CD4-positive, alpha-beta T cell (primary cell): ENCODE measurements around the gene ASCL3. TPM values are rescaled to one million over a fixed set of nuclear protein-coding genes. Genes with fewer than 3 reads are reported as not detected.
A peak's percentile ranks its signal among the peaks of the same experiment; 100 is the strongest.

Source experiments
- ATAC-seq: fragments of 200-7000 bp; cut with Tn5 transposase; one replicate; pipeline ENCODE4 v1.10.0; 2022; ENCODE audit warnings: mild to moderate bottlenecking; ENCODE audit not compliant: poor library complexity
- CTCF ChIA-PET: fragments of 350-600 bp; sonication (Branson Sonifier 250); formaldehyde crosslinking; loops from one replicate; lab custom pipeline; 2021; ENCODE audit warnings: antibody characterized with exemption, inconsistent platforms; lab: Charles Lee
- POLR2A ChIA-PET: fragments of 350-600 bp; sonication (Branson Sonifier 250); formaldehyde crosslinking; loops from one replicate; lab custom pipeline; 2021; ENCODE audit warnings: antibody characterized with exemption, inconsistent platforms; lab: Charles Lee
- DNase-seq, 14 experiments: peaks; one replicate each; pipeline ENCODE4 v3.0.0-alpha.2; 2013 to 2020; ENCODE audit warnings: mixed read lengths in 2 of 14
- H3K27ac ChIP-seq, 2 donors: one replicate each; pipeline versions ENCODE4 v1.5.1 to v1.7.0; 2013; ENCODE audit warnings: low read length in 2 of 2, low read depth in 1 of 2, mild to moderate bottlenecking in 1 of 2
- H3K27me3 ChIP-seq, 2 experiments: 1 replicate in 1 of 2; 2 replicates in 1 of 2; pipeline versions ENCODE4 v1.6.1 to v1.7.0; 2013; ENCODE audit warnings: low read length in 2 of 2, control low read depth in 1 of 2, mild to moderate bottlenecking in 1 of 2, moderate library complexity in 1 of 2; ENCODE audit not compliant: insufficient read depth in 2 of 2, control insufficient read depth in 1 of 2
- H3K36me3 ChIP-seq: one replicate; pipeline ENCODE4 v1.6.1; 2013; ENCODE audit warnings: low read length, control low read depth; ENCODE audit not compliant: insufficient read depth
- H3K4me1 ChIP-seq: one replicate; pipeline ENCODE4 v1.6.1; 2013; ENCODE audit warnings: low read length, control low read depth; ENCODE audit not compliant: insufficient read depth
- H3K4me3 ChIP-seq: one replicate; pipeline ENCODE4 v1.5.1; 2013; ENCODE audit warnings: mild to moderate bottlenecking, low read length, moderate library complexity
- H3K9me3 ChIP-seq, 2 experiments: 1 replicate in 1 of 2; 2 replicates in 1 of 2; pipeline versions ENCODE4 v1.6.1 to v1.7.0; 2013; ENCODE audit warnings: low read length in 2 of 2, mild to moderate bottlenecking in 2 of 2, control low read depth in 1 of 2, moderate library complexity in 1 of 2; ENCODE audit not compliant: control insufficient read depth in 1 of 2, insufficient read depth in 1 of 2
- H3K27ac Mint-ChIP-seq: one replicate; pipeline ENCODE4 v1.8.0; 2020; ENCODE audit warnings: mixed read lengths
- H3K27me3 Mint-ChIP-seq: one replicate; pipeline ENCODE4 v1.8.0; 2021; ENCODE audit warnings: mixed read lengths
- H3K36me3 Mint-ChIP-seq: one replicate; pipeline ENCODE4 v1.8.0; 2021; ENCODE audit warnings: low read depth, mixed read lengths
- H3K4me1 Mint-ChIP-seq: one replicate; pipeline ENCODE4 v1.8.0; 2021; ENCODE audit warnings: low read depth, mixed read lengths
- H3K4me3 Mint-ChIP-seq: one replicate; pipeline ENCODE4 v1.8.0; 2020; ENCODE audit warnings: mild to moderate bottlenecking, mixed read lengths
- H3K9me3 Mint-ChIP-seq: one replicate; pipeline ENCODE4 v1.8.0; 2020; ENCODE audit warnings: mixed read lengths
- intact Hi-C, 2 experiments: fragments of 100-400 bp; cut with DNase I in 1 of 2; cut with micrococcal nuclease in 1 of 2; formaldehyde crosslinking; loops; one replicate each; pipeline versions ENCODE4 v1.15.1 to v1.9.0; 2023 to 2025; cut with DNase I, micrococcal nuclease
- total RNA-seq, 174 experiments: library from RNA in 2 of 174; stranded (reverse) in 2 of 174; gene quantifications; one replicate each; pipeline ENCODE4 v1.2.3 and lab custom pipeline; 2021 to 2026
- TF ChIP-seq, protein P1 (sequence below): fragments of 200-600 bp; IDR thresholded peaks from one replicate; pipeline ENCODE4 v1.8.0; 2022; ENCODE audit warnings: antibody characterized with exemption, mild to moderate bottlenecking

Gene ASCL3
- total RNA-seq, 2 experiments from 2014 or later, result not detected

DNA sequence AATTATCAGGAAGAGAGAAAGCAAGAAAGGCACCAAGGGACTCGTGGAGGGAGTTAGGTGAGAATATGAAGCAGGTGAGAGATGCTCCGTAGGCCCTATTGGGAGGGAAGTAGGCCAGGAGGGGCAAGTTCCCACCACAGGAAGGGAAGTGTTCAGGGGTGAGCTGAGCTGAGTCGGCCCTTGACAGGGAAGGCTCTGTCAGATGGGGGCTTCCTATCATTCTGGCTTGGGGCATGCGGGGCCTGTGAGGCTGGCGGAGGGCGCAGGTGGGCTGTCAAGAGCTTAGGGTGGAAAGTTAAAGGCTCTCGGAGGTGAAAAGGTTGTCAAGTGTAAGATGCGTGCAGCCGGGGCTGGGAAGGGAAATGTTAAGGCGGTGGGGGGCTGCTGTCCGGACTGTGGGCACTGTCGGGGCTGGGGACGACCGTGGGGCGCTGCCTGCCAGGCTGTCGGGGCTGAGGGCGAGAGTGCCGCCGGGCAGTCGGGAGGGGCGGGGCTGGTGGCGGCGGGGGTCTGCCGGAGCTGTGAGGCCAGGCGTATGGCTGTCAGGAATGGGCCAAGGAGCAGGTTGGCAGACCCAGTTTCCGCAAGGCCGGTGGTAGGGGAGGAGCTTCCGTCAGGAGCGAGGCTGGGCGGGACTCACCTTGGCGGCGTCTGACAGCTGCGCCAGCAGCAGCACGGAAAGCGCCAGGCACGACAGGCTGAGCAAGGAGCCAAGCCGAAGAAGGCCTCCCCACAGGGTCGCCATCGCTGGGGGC, 20.9 kb upstream of the ASCL3 start:
- no peaks in the 10 kb centered on the region for H3K9me3 Mint-ChIP-seq
- TF ChIP-seq, protein P1, sequence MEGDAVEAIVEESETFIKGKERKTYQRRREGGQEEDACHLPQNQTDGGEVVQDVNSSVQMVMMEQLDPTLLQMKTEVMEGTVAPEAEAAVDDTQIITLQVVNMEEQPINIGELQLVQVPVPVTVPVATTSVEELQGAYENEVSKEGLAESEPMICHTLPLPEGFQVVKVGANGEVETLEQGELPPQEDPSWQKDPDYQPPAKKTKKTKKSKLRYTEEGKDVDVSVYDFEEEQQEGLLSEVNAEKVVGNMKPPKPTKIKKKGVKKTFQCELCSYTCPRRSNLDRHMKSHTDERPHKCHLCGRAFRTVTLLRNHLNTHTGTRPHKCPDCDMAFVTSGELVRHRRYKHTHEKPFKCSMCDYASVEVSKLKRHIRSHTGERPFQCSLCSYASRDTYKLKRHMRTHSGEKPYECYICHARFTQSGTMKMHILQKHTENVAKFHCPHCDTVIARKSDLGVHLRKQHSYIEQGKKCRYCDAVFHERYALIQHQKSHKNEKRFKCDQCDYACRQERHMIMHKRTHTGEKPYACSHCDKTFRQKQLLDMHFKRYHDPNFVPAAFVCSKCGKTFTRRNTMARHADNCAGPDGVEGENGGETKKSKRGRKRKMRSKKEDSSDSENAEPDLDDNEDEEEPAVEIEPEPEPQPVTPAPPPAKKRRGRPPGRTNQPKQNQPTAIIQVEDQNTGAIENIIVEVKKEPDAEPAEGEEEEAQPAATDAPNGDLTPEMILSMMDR, result no peak
- peak; percentile 83 for ATAC-seq
- peak; percentile 62 to 88 (median 72) for DNase-seq
- CTCF ChIA-PET, result interaction anchor here (0.6 to 1.3 kb wide), 3 partner anchors 49 to 281 kb away, joined by 3 read pairs; partner anchors contain the start of gene RPL27A
- no peaks in the 10 kb centered on the region for H3K27me3 ChIP-seq
- peaks cover 28% of the 10 kb centered on the region for H3K4me1 ChIP-seq
- peak overlapping the region; percentile 97 for H3K4me3 Mint-ChIP-seq
- intact Hi-C loops, result loop anchor here in 1 of 2 experiments (2.0 to 10.0 kb wide), 6 partner anchors 53 to 1341 kb away; partner anchors contain the start of genes ADM, AKIP1, RPL27A and TRIM66
- H3K27ac Mint-ChIP-seq, result peak overlapping the region; percentile 97
- peak overlapping the region; percentile 98 for H3K4me3 ChIP-seq
- peaks cover 27% of the 10 kb centered on the region for H3K36me3 Mint-ChIP-seq
- POLR2A ChIA-PET, result interaction anchor here (0.7 to 2.6 kb wide), 18 partner anchors 9 to 1894 kb away, joined by 3 to 18 read pairs (median 5); partner anchors contain the start of genes AKIP1, ASCL3, NRIP3 and RPL27A
- H3K36me3 ChIP-seq, result peaks cover 12% of the 10 kb centered on the region
- H3K27me3 Mint-ChIP-seq, result no peaks in the 10 kb centered on the region
- H3K4me1 Mint-ChIP-seq, result peaks cover 38% of the 10 kb centered on the region
- H3K27ac ChIP-seq, result peak overlapping the region; percentile 91 to 96
- no peaks in the 10 kb centered on the region for H3K9me3 ChIP-seq

DNA sequence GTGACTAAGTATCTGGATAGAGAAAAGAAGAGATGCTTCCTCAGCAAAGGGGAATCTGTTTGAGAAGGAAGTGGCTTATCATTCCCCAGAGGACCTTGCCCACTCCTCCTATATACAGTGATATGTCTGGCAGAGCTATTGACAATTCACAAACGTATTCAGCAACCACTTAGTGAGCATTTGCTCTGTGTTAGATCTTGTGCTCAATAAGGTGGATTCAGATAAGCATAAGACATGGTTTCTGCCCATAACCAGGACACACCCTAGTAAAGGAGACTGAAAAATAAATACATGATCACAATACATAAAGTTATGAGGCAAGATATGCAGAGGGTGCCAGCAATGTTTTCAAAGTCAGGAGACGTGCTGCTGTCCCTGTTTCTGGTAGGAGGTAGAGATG, 20.0 kb upstream of the ASCL3 start:
- Mint-ChIP-seq H3K27ac (peak overlapping the region; percentile 97), H3K36me3 (peaks cover 28% of the 10 kb centered on the region), H3K4me1 (peaks cover 38% of the 10 kb centered on the region), H3K27me3 (no peaks in the 10 kb centered on the region), H3K4me3 (peak overlapping the region; percentile 97), H3K9me3 (no peaks in the 10 kb centered on the region)
- DNase-seq, result peak in 1 of 14 experiments; percentile 7
- no peak for ATAC-seq
- Histone ChIP-seq H3K36me3 (peaks cover 13% of the 10 kb centered on the region), H3K9me3 (no peaks in the 10 kb centered on the region), H3K4me3 (peak overlapping the region; percentile 98), H3K4me1 (peaks cover 28% of the 10 kb centered on the region), H3K27me3 (no peaks in the 10 kb centered on the region), H3K27ac (peak overlapping the region in 1 of 2 donors; percentile 96)
- TF ChIP-seq, protein P1, result no peak
- intact Hi-C loops, result loop anchor here in 1 of 2 experiments (2.0 to 10.0 kb wide), 6 partner anchors 52 to 1342 kb away; partner anchors contain the start of genes ADM, AKIP1, RPL27A and TRIM66
- POLR2A ChIA-PET, result interaction anchor here (1.1 to 2.6 kb wide), 7 partner anchors 40 to 611 kb away, joined by 3 to 18 read pairs (median 13); partner anchors contain the start of genes NRIP3, RPL27A, TRIM66 and WEE1
- CTCF ChIA-PET, result no interaction called here

DNA sequence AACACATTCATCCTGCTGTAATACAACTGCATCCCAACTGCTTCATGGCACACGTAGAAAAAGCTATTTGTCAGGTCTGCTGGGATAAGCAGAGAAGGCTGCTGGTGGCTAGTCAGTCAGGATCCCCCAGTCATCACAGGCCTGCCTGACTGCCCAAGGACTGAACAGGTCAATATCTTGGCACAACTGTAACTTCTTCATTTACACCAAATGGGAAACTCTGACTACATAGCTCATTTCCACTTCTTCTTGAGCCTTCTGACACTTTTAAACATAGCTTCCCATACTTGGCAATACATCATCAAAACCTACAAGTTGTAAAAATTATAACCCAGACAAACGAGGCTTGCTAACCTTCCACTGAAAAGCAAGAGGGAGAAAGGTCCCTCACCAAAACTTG, 18.6 kb upstream of the ASCL3 start:
- intact Hi-C loops, result loop anchor here in 1 of 2 experiments (5.0 to 10.0 kb wide), 5 partner anchors 279 to 1343 kb away; partner anchors contain the start of genes ADM, RPL27A, TRIM66 and ZNF143
- CTCF ChIA-PET, result no interaction called here
- DNase-seq (no peak), ATAC-seq (no peak)
- Histone ChIP-seq H3K27ac (no peak overlapping the region), H3K27me3 (no peaks in the 10 kb centered on the region), H3K4me3 (no peak overlapping the region), H3K4me1 (peaks cover 28% of the 10 kb centered on the region), H3K9me3 (no peaks in the 10 kb centered on the region), H3K36me3 (peaks cover 13% of the 10 kb centered on the region)
- Mint-ChIP-seq H3K27ac (peak overlapping the region; percentile 33), H3K27me3 (no peaks in the 10 kb centered on the region), H3K9me3 (no peaks in the 10 kb centered on the region), H3K36me3 (peaks cover 39% of the 10 kb centered on the region), H3K4me1 (peaks cover 38% of the 10 kb centered on the region), H3K4me3 (no peak overlapping the region)
- TF ChIP-seq, protein P1, result no peak
- POLR2A ChIA-PET, result no interaction called here
